ENCODE measurements around the gene ABCC1. TPM values are rescaled to one million over a fixed set of nuclear protein-coding genes. Genes with fewer than 3 reads are reported as not detected.
A peak's percentile ranks its signal among the peaks of the same experiment; 100 is the strongest.

Gene ABCC1
- polyA plus RNA-seq, 3 donors = 1.4 to 23.6 (median 3.0) TPM

DNA sequence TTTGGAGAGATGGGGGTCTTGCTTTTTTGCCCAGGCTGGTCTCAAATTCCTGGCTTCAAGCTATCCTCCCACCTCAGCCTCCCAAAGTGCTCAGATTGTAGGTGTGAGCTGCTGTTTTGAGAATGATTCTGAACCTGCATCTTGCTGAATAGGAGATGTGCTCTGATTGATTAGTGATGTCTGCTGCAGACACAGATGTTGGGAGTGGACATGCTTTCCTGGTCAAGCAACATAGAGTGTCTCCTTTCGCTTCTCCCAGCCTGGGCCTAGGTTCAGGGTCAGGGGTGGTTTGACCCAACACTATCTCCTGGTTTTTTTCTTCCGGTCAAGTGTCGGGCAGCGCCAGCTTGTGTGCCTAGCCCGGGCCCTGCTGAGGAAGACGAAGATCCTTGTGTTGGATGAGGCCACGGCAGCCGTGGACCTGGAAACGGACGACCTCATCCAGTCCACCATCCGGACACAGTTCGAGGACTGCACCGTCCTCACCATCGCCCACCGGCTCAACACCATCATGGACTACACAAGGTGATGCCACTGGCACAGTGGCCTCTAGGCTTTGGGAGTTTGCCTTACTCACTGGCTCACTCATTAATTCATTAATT is 188.7 kb downstream of the ABCC1 start:
- intact Hi-C loops (cut with micrococcal nuclease) = no loop called here
- WGBS (ENCODE audit: insufficient coverage) = 98% methylated on average over 15 of the region's 15 CpGs
- no peaks in the 10 kb centered on the region for H3K27me3 ChIP-seq (ENCODE audit: control insufficient read depth in 2 of 2, insufficient read depth in 2 of 2, low read length in 2 of 2)
- H3K9me3 ChIP-seq (replicated peaks in 1 of 2; ENCODE audit: control insufficient read depth in 1 of 2, insufficient read depth in 1 of 2, low read length in 2 of 2) = no peaks in the 10 kb centered on the region
- Mint-ChIP-seq H3K27me3 (ENCODE audit: low read depth in 3 of 3) (peaks cover 0 to 2% (median 0%) of the 10 kb centered on the region in 3 donors), H3K36me3 (peaks cover 91 to 96% of the 10 kb centered on the region in 2 donors), H3K4me3 (no peak overlapping the region), H3K4me1 (peaks cover 2% of the 10 kb centered on the region), H3K9me3 (peaks cover 0 to 2% (median 0%) of the 10 kb centered on the region in 7 donors), H3K27ac (no peak overlapping the region)
- peaks cover 2% of the 10 kb centered on the region for H4K20me1 ChIP-seq (ENCODE audit: insufficient read depth, low read length)
- no peak overlapping the region for H3K27ac ChIP-seq (ENCODE audit: low read depth in 1 of 2, low read length in 2 of 2)
- H3K4me1 ChIP-seq (ENCODE audit: control insufficient read depth in 1 of 2, insufficient read depth in 2 of 2, low read length in 2 of 2) = no peaks in the 10 kb centered on the region
- no peak overlapping the region for H3K4me3 ChIP-seq (replicated peaks in 1 of 3; ENCODE audit: low read depth in 2 of 3, low read length in 3 of 3)
- no peak overlapping the region for H2AFZ ChIP-seq (ENCODE audit: insufficient read depth, low read depth, low read length, poor library complexity, severe bottlenecking)
- H3K4me2 ChIP-seq (replicated peaks; ENCODE audit: extremely low read depth, low read length, poor library complexity, severe bottlenecking) = no peak overlapping the region
- no peaks in the 10 kb centered on the region for H3K79me2 ChIP-seq (ENCODE audit: insufficient read depth, low read length)
- TF ChIP-seq, protein P1, sequence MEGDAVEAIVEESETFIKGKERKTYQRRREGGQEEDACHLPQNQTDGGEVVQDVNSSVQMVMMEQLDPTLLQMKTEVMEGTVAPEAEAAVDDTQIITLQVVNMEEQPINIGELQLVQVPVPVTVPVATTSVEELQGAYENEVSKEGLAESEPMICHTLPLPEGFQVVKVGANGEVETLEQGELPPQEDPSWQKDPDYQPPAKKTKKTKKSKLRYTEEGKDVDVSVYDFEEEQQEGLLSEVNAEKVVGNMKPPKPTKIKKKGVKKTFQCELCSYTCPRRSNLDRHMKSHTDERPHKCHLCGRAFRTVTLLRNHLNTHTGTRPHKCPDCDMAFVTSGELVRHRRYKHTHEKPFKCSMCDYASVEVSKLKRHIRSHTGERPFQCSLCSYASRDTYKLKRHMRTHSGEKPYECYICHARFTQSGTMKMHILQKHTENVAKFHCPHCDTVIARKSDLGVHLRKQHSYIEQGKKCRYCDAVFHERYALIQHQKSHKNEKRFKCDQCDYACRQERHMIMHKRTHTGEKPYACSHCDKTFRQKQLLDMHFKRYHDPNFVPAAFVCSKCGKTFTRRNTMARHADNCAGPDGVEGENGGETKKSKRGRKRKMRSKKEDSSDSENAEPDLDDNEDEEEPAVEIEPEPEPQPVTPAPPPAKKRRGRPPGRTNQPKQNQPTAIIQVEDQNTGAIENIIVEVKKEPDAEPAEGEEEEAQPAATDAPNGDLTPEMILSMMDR (IDR thresholded peaks at IDR 0.05) = no peak
- peaks cover 88 to 96% of the 10 kb centered on the region in 2 donors for H3K36me3 ChIP-seq (replicated peaks in 1 of 2; ENCODE audit: control insufficient read depth in 1 of 2, insufficient read depth in 2 of 2, low read length in 2 of 2)
- DNase-seq = no peak
- no peak overlapping the region for H3K9ac ChIP-seq (ENCODE audit: insufficient read depth, low read length, poor library complexity, severe bottlenecking)

DNA sequence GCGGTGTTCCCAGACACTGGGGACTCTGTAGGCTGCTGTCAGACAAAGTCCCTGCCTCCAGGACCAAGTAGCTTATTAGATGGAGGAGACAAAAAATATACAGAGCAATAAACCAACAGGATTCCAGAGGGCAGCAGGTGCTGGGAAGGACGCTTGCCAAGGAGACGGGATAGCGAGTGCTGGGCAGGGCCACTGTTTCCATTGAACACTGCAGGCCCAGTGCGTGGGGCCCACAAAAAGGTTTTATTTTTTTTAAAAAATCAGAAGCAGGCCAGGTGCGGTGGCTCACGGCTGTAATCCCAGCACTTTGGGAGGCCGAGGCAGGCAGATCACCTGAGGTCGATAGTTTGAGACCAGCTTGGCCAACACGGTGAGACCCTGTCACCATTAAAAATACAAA is 189.6 kb downstream of the ABCC1 start:
- Histone ChIP-seq H3K36me3 (replicated peaks in 1 of 2; ENCODE audit: control insufficient read depth in 1 of 2, insufficient read depth in 2 of 2, low read length in 2 of 2) (peaks cover 82 to 94% of the 10 kb centered on the region in 2 donors), H3K9ac (ENCODE audit: insufficient read depth, low read length, poor library complexity, severe bottlenecking) (no peak overlapping the region), H2AFZ (ENCODE audit: insufficient read depth, low read depth, low read length, poor library complexity, severe bottlenecking) (no peak overlapping the region), H3K4me2 (replicated peaks; ENCODE audit: extremely low read depth, low read length, poor library complexity, severe bottlenecking) (no peak overlapping the region), H3K4me1 (ENCODE audit: control insufficient read depth in 1 of 2, insufficient read depth in 2 of 2, low read length in 2 of 2) (no peaks in the 10 kb centered on the region), H3K4me3 (replicated peaks in 1 of 3; ENCODE audit: low read depth in 2 of 3, low read length in 3 of 3) (no peak overlapping the region), H3K27me3 (ENCODE audit: control insufficient read depth in 2 of 2, insufficient read depth in 2 of 2, low read length in 2 of 2) (no peaks in the 10 kb centered on the region), H3K79me2 (ENCODE audit: insufficient read depth, low read length) (no peaks in the 10 kb centered on the region), H4K20me1 (ENCODE audit: insufficient read depth, low read length) (peaks cover 9% of the 10 kb centered on the region), H3K9me3 (replicated peaks in 1 of 2; ENCODE audit: control insufficient read depth in 1 of 2, insufficient read depth in 1 of 2, low read length in 2 of 2) (no peaks in the 10 kb centered on the region), H3K27ac (ENCODE audit: low read depth in 1 of 2, low read length in 2 of 2) (no peak overlapping the region)
- H3K27me3 Mint-ChIP-seq (ENCODE audit: low read depth in 3 of 3) = peaks cover 0 to 2% (median 0%) of the 10 kb centered on the region in 3 donors
- no peak overlapping the region for H3K4me3 Mint-ChIP-seq
- intact Hi-C loops (cut with micrococcal nuclease) = no loop called here
- H3K9me3 Mint-ChIP-seq = peaks cover 0 to 2% (median 0%) of the 10 kb centered on the region in 7 donors
- 98% methylated on average over 7 of the region's 10 CpGs for WGBS (ENCODE audit: insufficient coverage)
- peaks cover 87 to 94% of the 10 kb centered on the region in 2 donors for H3K36me3 Mint-ChIP-seq
- no peak for DNase-seq
- peaks cover 2% of the 10 kb centered on the region for H3K4me1 Mint-ChIP-seq
- H3K27ac Mint-ChIP-seq = peak overlapping the region in 1 of 7 donors; percentile 37
- TF ChIP-seq, protein P1 (IDR thresholded peaks at IDR 0.05) = no peak
